Stimulated activated CD4-positive, alpha-beta T cell treated with anti-CD3 and anti-CD28 coated beads, Interleukin-1b, Interleukin-23, amount 100 ng/mL, for 48 hours (primary cell): ENCODE data around the gene FBN2.
"Not testable (repeated sequence)": the region's sequence is repeated elsewhere in the genome, so short reads cannot be mapped to it uniquely, and the experiment has no call there.

Source experiments
- DNase-seq: peaks from one replicate; pipeline ENCODE4 v3.0.0-alpha.2; 2020

Gene FBN2

GRCh38 chr5:128353441-128354107, 184.5 kb downstream of the FBN2 start:
- DNase-seq, result no peak

GRCh38 chr5:128350705-128351104, 187.3 kb downstream of the FBN2 start:
- DNase-seq, result no peak

GRCh38 chr5:128349044-128349858, 188.8 kb downstream of the FBN2 start:
- no peak for DNase-seq

GRCh38 chr5:128346038-128346437, 192.0 kb downstream of the FBN2 start:
- no peak for DNase-seq

GRCh38 chr5:128345247-128345646, 192.8 kb downstream of the FBN2 start:
- no peak for DNase-seq

- no peak for DNase-seq
Observed at GRCh38 chr5:128343168-128343567, 194.9 kb downstream of the FBN2 start.

- no peak for DNase-seq
Observed at GRCh38 chr5:128341056-128341455, 197.0 kb downstream of the FBN2 start.

GRCh38 chr5:128340648-128341047, 197.4 kb downstream of the FBN2 start:
- DNase-seq, result no peak

GRCh38 chr5:128339585-128339984, 198.5 kb downstream of the FBN2 start:
- DNase-seq, result no peak

GRCh38 chr5:128338649-128339048, 199.4 kb downstream of the FBN2 start:
- DNase-seq, result no peak

GRCh38 chr5:128335339-128335738, 202.7 kb downstream of the FBN2 start:
- DNase-seq, result no peak

GRCh38 chr5:128334010-128334716, 203.9 kb downstream of the FBN2 start:
- DNase-seq, result no peak

GRCh38 chr5:128331261-128331660, 206.8 kb downstream of the FBN2 start:
- no peak for DNase-seq

- no peak for DNase-seq
Observed at GRCh38 chr5:128329386-128329939, 208.6 kb downstream of the FBN2 start.

GRCh38 chr5:128328446-128328845, 209.6 kb downstream of the FBN2 start:
- DNase-seq, result no peak

GRCh38 chr5:128328007-128328406, 210.0 kb downstream of the FBN2 start:
- DNase-seq, result no peak

GRCh38 chr5:128321418-128321817, 216.6 kb downstream of the FBN2 start:
- DNase-seq, result not testable (repeated sequence)

- DNase-seq, result no peak
Observed at GRCh38 chr5:128318691-128319090, 219.4 kb downstream of the FBN2 start.

GRCh38 chr5:128317481-128317880, 220.6 kb downstream of the FBN2 start:
- no peak for DNase-seq

GRCh38 chr5:128315671-128316070, 222.4 kb downstream of the FBN2 start:
- DNase-seq, result no peak

- no peak for DNase-seq
Observed at GRCh38 chr5:128305341-128305740, 232.7 kb downstream of the FBN2 start.

GRCh38 chr5:128304791-128305190, 233.3 kb downstream of the FBN2 start:
- DNase-seq, result no peak

- DNase-seq, result no peak
Observed at GRCh38 chr5:128304088-128304487, 234.0 kb downstream of the FBN2 start.

- DNase-seq, result no peak
Observed at GRCh38 chr5:128303593-128303992, 234.5 kb downstream of the FBN2 start.
